ENCODE results near the gene PPP4R3B. TPM values are rescaled to one million over a fixed set of nuclear protein-coding genes. Genes with fewer than 3 reads are reported as not detected.
A peak's percentile ranks its signal among the peaks of the same experiment; 100 is the strongest.

PPP4R3B gene
- total and polyA plus RNA-seq, 2 experiments from 2014 or later, result 39.1 to 41.8 TPM

GRCh38 chr2:55595536-55595935 lies 21.9 kb downstream of the PPP4R3B start:
- Histone ChIP-seq H3K4me2 (ENCODE audit: unreplicated experiment) (no peak overlapping the region), H3K79me2 (ENCODE audit: insufficient read depth) (peaks cover 87% of the 10 kb centered on the region), H3K27me3 (replicated peaks; ENCODE audit: insufficient read depth) (no peaks in the 10 kb centered on the region), H3K9me3 (ENCODE audit: low read depth) (no peaks in the 10 kb centered on the region), H3K9me2 (ENCODE audit: insufficient read depth) (no peaks in the 10 kb centered on the region), H3F3A (ENCODE audit: insufficient read depth) (peaks cover 23% of the 10 kb centered on the region), H3K36me3 (ENCODE audit: low read depth) (peaks cover 21% of the 10 kb centered on the region; the same call in 1 of the 2 replicates), H3K27ac (no peak overlapping the region), H4K20me1 (ENCODE audit: insufficient read depth) (no peaks in the 10 kb centered on the region), H3K4me3 (no peak overlapping the region), H2AFZ (no peak overlapping the region), H3K4me1 (ENCODE audit: insufficient read depth) (peaks cover 18% of the 10 kb centered on the region), H3K9ac (no peak overlapping the region)
- no peak for DNase-seq
- TF ChIP-seq EZH2 (IDR thresholded peaks at IDR 0.05; ENCODE audit: insufficient read depth, poor library complexity, severe bottlenecking), result no peak
- TF ChIP-seq EZH2phosphoT487 (IDR thresholded peaks at IDR 0.05; ENCODE audit: insufficient read depth, low read depth), result no peak
- in situ Hi-C loops (cut with MboI), result no loop called here

- no peak overlapping the region for H3K4me2 ChIP-seq (ENCODE audit: unreplicated experiment)
- no peak overlapping the region for H2AFZ ChIP-seq
- in situ Hi-C loops (cut with MboI), result no loop called here
- H3K4me3 ChIP-seq, result no peak overlapping the region
- DNase-seq, result no peak
- H3K4me1 ChIP-seq (ENCODE audit: insufficient read depth), result peaks cover 22% of the 10 kb centered on the region
- no peaks in the 10 kb centered on the region for H4K20me1 ChIP-seq (ENCODE audit: insufficient read depth)
- WGBS, 2 experiments (ENCODE audit: low coverage in 1 of 2, low lambda C conversion rate in 2 of 2, missing lambda C conversion rate in 2 of 2), result 15 to 35% methylated on average over 1 of the region's 1 CpG
- H3K27me3 ChIP-seq (replicated peaks; ENCODE audit: insufficient read depth), result no peaks in the 10 kb centered on the region
- H3F3A ChIP-seq (ENCODE audit: insufficient read depth), result peaks cover 26% of the 10 kb centered on the region
- no peak overlapping the region for H3K9ac ChIP-seq
- no peaks in the 10 kb centered on the region for H3K9me3 ChIP-seq (ENCODE audit: low read depth)
- peaks cover 13% of the 10 kb centered on the region; the same call in 1 of the 2 replicates for H3K36me3 ChIP-seq (ENCODE audit: low read depth)
- no peaks in the 10 kb centered on the region for H3K9me2 ChIP-seq (ENCODE audit: insufficient read depth)
- H3K79me2 ChIP-seq (ENCODE audit: insufficient read depth), result peaks cover 90% of the 10 kb centered on the region
- TF ChIP-seq EZH2 (IDR thresholded peaks at IDR 0.05; ENCODE audit: insufficient read depth, poor library complexity, severe bottlenecking) (no peak), EZH2phosphoT487 (IDR thresholded peaks at IDR 0.05; ENCODE audit: insufficient read depth, low read depth) (no peak)
- 0 out of 2 replicates have a peak overlapping the region, but pooled peaks have one; percentile 10 for H3K27ac ChIP-seq
Measured at GRCh38 chr2:55592130-55592529, 25.3 kb downstream of the PPP4R3B start.

- no peaks in the 10 kb centered on the region for H4K20me1 ChIP-seq (ENCODE audit: insufficient read depth)
- no peaks in the 10 kb centered on the region for H3K27me3 ChIP-seq (replicated peaks; ENCODE audit: insufficient read depth)
- H3K36me3 ChIP-seq (ENCODE audit: low read depth), result 0 out of 2 replicates have a peak, but pooled peaks cover 8% of the 10 kb centered on the region
- peaks cover 31% of the 10 kb centered on the region for H3K4me1 ChIP-seq (ENCODE audit: insufficient read depth)
- H3K9ac ChIP-seq, result no peak overlapping the region
- TF ChIP-seq EZH2 (IDR thresholded peaks at IDR 0.05; ENCODE audit: insufficient read depth, poor library complexity, severe bottlenecking), result no peak
- H3K4me3 ChIP-seq, result no peak overlapping the region
- no peak overlapping the region for H2AFZ ChIP-seq
- peak overlapping the region; percentile 23 for H3K4me2 ChIP-seq (ENCODE audit: unreplicated experiment)
- no peaks in the 10 kb centered on the region for H3K9me3 ChIP-seq (ENCODE audit: low read depth)
- H3K27ac ChIP-seq, result peak overlapping the region; percentile 23; the same call in 1 of the 2 replicates
- in situ Hi-C loops (cut with MboI), result no loop called here
- H3F3A ChIP-seq (ENCODE audit: insufficient read depth), result peaks cover 38% of the 10 kb centered on the region
- peak; percentile 89 for DNase-seq
- WGBS, 2 experiments (ENCODE audit: low coverage in 1 of 2, low lambda C conversion rate in 2 of 2, missing lambda C conversion rate in 2 of 2), result 43 to 45% methylated on average over 7 of the region's 7 CpGs
- peaks cover 85% of the 10 kb centered on the region for H3K79me2 ChIP-seq (ENCODE audit: insufficient read depth)
- H3K9me2 ChIP-seq (ENCODE audit: insufficient read depth), result no peaks in the 10 kb centered on the region
Measured at GRCh38 chr2:55590810-55591440, 26.5 kb downstream of the PPP4R3B start.

DNA sequence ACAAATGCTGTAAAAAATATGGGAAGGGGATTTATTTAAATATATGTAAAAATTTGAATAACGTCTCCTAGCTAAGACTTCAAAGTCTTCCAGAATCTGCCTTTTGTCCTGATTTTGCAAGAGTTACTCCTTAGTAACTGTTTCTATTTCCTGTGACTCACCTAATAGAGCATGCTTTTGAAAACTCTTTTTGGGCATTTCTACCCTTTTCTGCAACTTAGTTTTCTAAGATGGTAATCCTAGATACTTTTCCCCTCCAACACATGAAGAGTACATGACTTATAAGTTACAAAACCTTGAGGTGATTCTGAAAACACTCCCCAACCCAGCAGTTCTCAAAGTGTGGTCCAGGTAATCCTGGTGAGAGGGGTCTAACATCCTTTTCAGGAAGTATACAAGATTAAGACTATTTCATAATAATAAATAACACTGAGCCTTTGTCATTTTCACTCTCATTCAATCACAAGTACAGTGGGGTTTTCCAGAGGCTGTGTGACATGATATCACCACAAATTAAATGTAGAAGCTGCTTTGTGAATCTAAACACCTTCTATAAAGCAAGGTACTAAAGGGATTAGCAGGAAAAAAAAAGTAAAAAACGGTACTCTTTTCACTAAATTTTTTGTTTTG lies 31.9 kb downstream of the PPP4R3B start:
- Histone ChIP-seq H3K9ac (peak overlapping the region; percentile 76), H2AFZ (peak overlapping the region; percentile 59), H3K4me2 (ENCODE audit: unreplicated experiment) (peak overlapping the region; percentile 54), H3K27ac (peak overlapping the region; percentile 96), H3K4me1 (ENCODE audit: insufficient read depth) (peaks cover 48% of the 10 kb centered on the region), H3K4me3 (peak overlapping the region; percentile 52), H4K20me1 (ENCODE audit: insufficient read depth) (no peaks in the 10 kb centered on the region), H3K36me3 (ENCODE audit: low read depth) (peaks cover 33% of the 10 kb centered on the region), H3K27me3 (replicated peaks; ENCODE audit: insufficient read depth) (no peaks in the 10 kb centered on the region), H3K9me2 (ENCODE audit: insufficient read depth) (no peaks in the 10 kb centered on the region), H3F3A (ENCODE audit: insufficient read depth) (peaks cover 27% of the 10 kb centered on the region), H3K79me2 (ENCODE audit: insufficient read depth) (peaks cover 77% of the 10 kb centered on the region), H3K9me3 (ENCODE audit: low read depth) (no peaks in the 10 kb centered on the region)
- TF ChIP-seq EZH2 (IDR thresholded peaks at IDR 0.05; ENCODE audit: insufficient read depth, poor library complexity, severe bottlenecking), result no peak
- no peak for TF ChIP-seq EZH2phosphoT487 (IDR thresholded peaks at IDR 0.05; ENCODE audit: insufficient read depth, low read depth)
- peak; percentile 90 for DNase-seq
- in situ Hi-C loops (cut with MboI), result no loop called here
- 8 to 11% methylated on average over 2 of the region's 2 CpGs for WGBS, 2 experiments (ENCODE audit: low coverage in 1 of 2, low lambda C conversion rate in 2 of 2, missing lambda C conversion rate in 2 of 2)
